ENCODE measurements around the gene FMNL3.

DNA sequence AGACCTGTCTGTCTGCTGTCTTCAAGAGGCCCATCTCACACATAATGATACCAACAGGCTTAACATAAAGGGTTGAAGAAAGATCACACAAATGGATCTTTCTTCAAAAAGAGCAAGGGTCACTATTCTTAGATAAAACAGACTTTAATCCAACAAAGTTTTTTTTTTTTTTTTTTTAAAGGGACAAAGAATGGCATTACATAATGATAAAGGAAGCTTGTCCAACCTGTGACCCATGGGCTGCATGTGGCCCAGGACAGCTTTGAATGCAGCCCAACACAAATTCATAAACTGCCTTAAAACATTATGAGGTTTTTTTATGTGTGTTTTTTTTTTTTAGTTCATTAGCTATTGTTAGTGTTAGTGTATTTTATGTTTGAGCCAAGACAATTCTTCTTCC is 95.0 kb downstream of the FMNL3 start:
- TF ChIP-seq, protein P1, sequence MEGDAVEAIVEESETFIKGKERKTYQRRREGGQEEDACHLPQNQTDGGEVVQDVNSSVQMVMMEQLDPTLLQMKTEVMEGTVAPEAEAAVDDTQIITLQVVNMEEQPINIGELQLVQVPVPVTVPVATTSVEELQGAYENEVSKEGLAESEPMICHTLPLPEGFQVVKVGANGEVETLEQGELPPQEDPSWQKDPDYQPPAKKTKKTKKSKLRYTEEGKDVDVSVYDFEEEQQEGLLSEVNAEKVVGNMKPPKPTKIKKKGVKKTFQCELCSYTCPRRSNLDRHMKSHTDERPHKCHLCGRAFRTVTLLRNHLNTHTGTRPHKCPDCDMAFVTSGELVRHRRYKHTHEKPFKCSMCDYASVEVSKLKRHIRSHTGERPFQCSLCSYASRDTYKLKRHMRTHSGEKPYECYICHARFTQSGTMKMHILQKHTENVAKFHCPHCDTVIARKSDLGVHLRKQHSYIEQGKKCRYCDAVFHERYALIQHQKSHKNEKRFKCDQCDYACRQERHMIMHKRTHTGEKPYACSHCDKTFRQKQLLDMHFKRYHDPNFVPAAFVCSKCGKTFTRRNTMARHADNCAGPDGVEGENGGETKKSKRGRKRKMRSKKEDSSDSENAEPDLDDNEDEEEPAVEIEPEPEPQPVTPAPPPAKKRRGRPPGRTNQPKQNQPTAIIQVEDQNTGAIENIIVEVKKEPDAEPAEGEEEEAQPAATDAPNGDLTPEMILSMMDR (IDR thresholded peaks at IDR 0.05), result no peak
- TF ChIP-seq POLR2A (IDR thresholded peaks at IDR 0.05), result no peak

Data from right lobe of liver (tissue), 4 donors.